IMR-90 (cell line): ENCODE data around the gene TEKT5.

Experiments used
- CEBPB ChIP-seq: IDR thresholded peaks from 2 replicates; pipeline ENCODE4 v1.6.1; 2012; ENCODE audit warnings: low read depth, low read length, improper control_type of control experiment
- CHD1 ChIP-seq: IDR thresholded peaks from 2 replicates; pipeline ENCODE4 v1.6.1; 2012; ENCODE audit warnings: low read depth, low read length, improper control_type of control experiment
- CTCF ChIP-seq: conservative IDR thresholded peaks from 2 replicates; pipeline ENCODE4 v1.5.1; 2012; ENCODE audit warnings: mild to moderate bottlenecking, low read depth, low read length, improper control_type of control experiment
- FOS ChIP-seq: fragments of 150-350 bp; IDR thresholded peaks from 2 replicates; pipeline ENCODE4 v1.6.1; 2016; ENCODE audit warnings: low read depth, low read length
- POLR2A ChIP-seq: IDR thresholded peaks from 2 replicates; pipeline ENCODE4 v1.6.1; 2012; ENCODE audit warnings: mild to moderate bottlenecking, low read depth, low read length
- RAD21 ChIP-seq: IDR thresholded peaks from 2 replicates; pipeline ENCODE4 v1.6.1; 2012; ENCODE audit warnings: low read length, improper control_type of control experiment
- SMC3 ChIP-seq: fragments of 150-350 bp; IDR thresholded peaks from 2 replicates; pipeline ENCODE4 v1.6.1; 2016; ENCODE audit warnings: low read depth, mild to moderate bottlenecking, antibody characterized with exemption, low read length, moderate library complexity

GRCh38 chr16:10631886-10632285 lies 62.8 kb downstream of the TEKT5 start:
- TF ChIP-seq CTCF (no peak), SMC3 (no peak), CEBPB (no peak), POLR2A (no peak), CHD1 (no peak), FOS (no peak), RAD21 (no peak)
